ENCODE data around the gene LRRC4B. TPM values are rescaled to one million over a fixed set of nuclear protein-coding genes. Genes with fewer than 3 reads are reported as not detected.
A peak's percentile ranks its signal among the peaks of the same experiment; 100 is the strongest.

LRRC4B gene
- not detected in 2 replicates for total RNA-seq (2012; rRNA removed)
- 0.03 TPM in 2 replicates for polyA plus RNA-seq (2012; rRNA removed)
- 0.01 and 0.11 TPM in 2 replicates for polyA plus RNA-seq (2012; cell fraction: cytosol; rRNA removed)
- 0.03 and 0.10 TPM in 2 replicates for polyA plus RNA-seq (2012; cell fraction: nucleus; rRNA removed; ENCODE audit: low replicate concordance)
- Bru-seq, nascent RNA, result percentile 6 among the genes with signal in this experiment
- BruChase-seq, experiment 1, labeled RNA remaining after a 6-hour chase, result percentile 2 among the genes with signal in this experiment
- BruChase-seq, experiment 2, labeled RNA remaining after a 2-hour chase, result percentile 5 among the genes with signal in this experiment
- long read RNA-seq, result 0 reads

- H3K27me3 ChIP-seq (ENCODE audit: control insufficient read depth, insufficient read depth, low read length), result peaks cover 46% of the 10 kb centered on the region
- H4K8ac ChIP-seq (ENCODE audit: low read depth in 2 of 2, low read length in 2 of 2), result no peak within 1 kb of the TSS
- H3K9me1 ChIP-seq (ENCODE audit: insufficient read depth, low read length), result no peaks in the 10 kb centered on the region
- no peak within 1 kb of the TSS for H3K4ac ChIP-seq (ENCODE audit: low read depth, low read length)
- no peaks in the 10 kb centered on the region for H3K36me3 ChIP-seq (ENCODE audit: control insufficient read depth, insufficient read depth, low read length)
- no peak within 1 kb of the TSS for H2BK20ac ChIP-seq (ENCODE audit: low read depth, low read length)
- H3K18ac ChIP-seq (ENCODE audit: low read depth, low read length), result no peak within 1 kb of the TSS
- H4K5ac ChIP-seq (ENCODE audit: low read depth, low read length), result no peak within 1 kb of the TSS
- no peaks in the 10 kb centered on the region for H3K9me3 ChIP-seq (ENCODE audit: control insufficient read depth, insufficient read depth, low read length)
- no TSS peak for BruUV-seq (replicated peaks)
- no peaks in the 10 kb centered on the region for H3K4me1 ChIP-seq (ENCODE audit: control insufficient read depth, insufficient read depth, low read length)
- no peaks in the 10 kb centered on the region for H4K20me1 ChIP-seq (ENCODE audit: insufficient read depth, low read length)
- H3K56ac ChIP-seq (ENCODE audit: extremely low read depth, insufficient read depth, low read length), result no peak within 1 kb of the TSS
- no peak within 1 kb of the TSS for H3K14ac ChIP-seq (replicated peaks; ENCODE audit: low read depth, low read length)
- H3K27ac ChIP-seq (ENCODE audit: insufficient read depth, low read length), result no peak within 1 kb of the TSS
- no peak within 1 kb of the TSS for H3K4me3 ChIP-seq (ENCODE audit: insufficient read depth, low read depth, low read length)
- no peak within 1 kb of the TSS for H2AFZ ChIP-seq (replicated peaks; ENCODE audit: low read length, poor library complexity)
- dilution Hi-C loops (cut with HindIII; ENCODE audit: low sequenced_read_pairs, unreplicated experiment) (no loop called here), in situ Hi-C loops (cut with MboI; ENCODE audit: low sequenced_read_pairs) (no loop called here), intact Hi-C loops (cut with micrococcal nuclease) (no loop called here)
- TF ChIP-seq CTCF (conservative IDR thresholded peaks at IDR 0.05; ENCODE audit: low read depth, low read length) (no peak), MAFK (IDR thresholded peaks at IDR 0.05; ENCODE audit: low read depth, low read length) (no peak)
- H3K9ac ChIP-seq (ENCODE audit: low read depth, low read length), result no peak within 1 kb of the TSS
- no peaks in the 10 kb centered on the region for H3K79me1 ChIP-seq (ENCODE audit: low read depth in 1 of 2, low read length in 2 of 2)
- no peak within 1 kb of the TSS for H2BK15ac ChIP-seq (ENCODE audit: low read depth, low read length)
- no peak within 1 kb of the TSS for H2AK9ac ChIP-seq (replicated peaks; ENCODE audit: low read depth, low read length, poor library complexity)
- ChIA-PET POLR2A (ENCODE audit: unreplicated experiment) (no interaction called here), CTCF (no interaction called here)
- H4K91ac ChIP-seq (ENCODE audit: insufficient read depth, low read depth, low read length), result no peak within 1 kb of the TSS
- DNase-seq, result no peak
- H2BK120ac ChIP-seq (ENCODE audit: low read depth, low read length), result no peak within 1 kb of the TSS
- H3K4me2 ChIP-seq (ENCODE audit: low read depth, low read length), result no peak within 1 kb of the TSS
- 0% methylated on average over 3 of the region's 65 CpGs; no CpG with 5 or more reads in 1 of the 2 experiments for WGBS, 2 experiments (ENCODE audit: extremely low coverage in 2 of 2, insufficient read length in 1 of 2)
- H2AK5ac ChIP-seq (ENCODE audit: low read depth, low read length), result no peak within 1 kb of the TSS
- no peak within 1 kb of the TSS for H3K23ac ChIP-seq (ENCODE audit: low read depth, low read length)
- no peak within 1 kb of the TSS for H2BK5ac ChIP-seq (ENCODE audit: low read depth, low read length, poor library complexity, severe bottlenecking)
- ATAC-seq (ENCODE audit: low read depth), result no peak
Observed at GRCh38 chr19:50567882-50568727, at the start of gene LRRC4B. Gene LRRC4B, minus strand, starts transcription at chr19:50568435. Its CDS starts 19,597 bp downstream, at chr19:50548838.

Measured in IMR-90 (cell line).